Sigmoid colon (tissue), 7 donors: ENCODE measurements around the gene ARPP21. TPM values are rescaled to one million over a fixed set of nuclear protein-coding genes. Genes with fewer than 3 reads are reported as not detected.

Experiments used
- DNase-seq: peaks from one replicate; pipeline ENCODE4 v3.0.0-alpha.2; 2019
- H3K27ac ChIP-seq, 4 donors: fragments of 200-600 bp; sonication (generic); one replicate each; pipeline ENCODE4 v1.5.1; 2016 to 2019; ENCODE audit warnings: mild to moderate bottlenecking in 1 of 4
- H3K27me3 ChIP-seq, 3 donors: fragments of 200-600 bp; sonication (generic); one replicate each; pipeline ENCODE4 v1.5.1; 2019; ENCODE audit warnings: mild to moderate bottlenecking in 1 of 3
- H3K36me3 ChIP-seq, 4 donors: fragments of 200-600 bp; sonication (generic); one replicate each; pipeline ENCODE4 v1.5.1; 2016 to 2019
- H3K4me1 ChIP-seq, 4 donors: fragments of 200-600 bp; sonication (generic); one replicate each; pipeline ENCODE4 v1.5.1; 2017 to 2019
- H3K4me3 ChIP-seq, 4 donors: fragments of 200-600 bp; sonication (generic); one replicate each; pipeline ENCODE4 v1.5.1; 2017 to 2019; ENCODE audit warnings: mild to moderate bottlenecking in 2 of 4, moderate library complexity in 1 of 4
- H3K9me3 ChIP-seq, 4 donors: fragments of 200-600 bp in 3 of 4; sonication (generic) in 3 of 4; one replicate each; pipeline versions ENCODE4 v1.5.1 to v1.6.1; 2013 to 2019
- CTCF ChIP-seq, 4 experiments: fragments of 450-650 bp in 3 of 4; fragments of 200-600 bp in 1 of 4; IDR thresholded peaks; one replicate each; pipeline ENCODE4 v1.5.1; 2016 to 2019; ENCODE audit warnings: antibody characterized with exemption in 4 of 4, mild to moderate bottlenecking in 3 of 4, moderate library complexity in 2 of 4
- EP300 ChIP-seq, 4 donors: sonication (generic); formaldehyde crosslinking; IDR thresholded peaks; one replicate each; pipeline ENCODE4 v1.6.1; 2017; ENCODE audit warnings: antibody characterized with exemption in 4 of 4
- POLR2A ChIP-seq, 2 donors: fragments of 450-650 bp; IDR thresholded peaks; one replicate each; pipeline ENCODE4 v1.6.1; 2016; ENCODE audit warnings: antibody characterized with exemption in 2 of 2, mild to moderate bottlenecking in 2 of 2, moderate library complexity in 2 of 2
- POLR2AphosphoS5 ChIP-seq, 4 donors: sonication (generic); formaldehyde crosslinking; IDR thresholded peaks; one replicate each; pipeline ENCODE4 v1.6.1; 2017; ENCODE audit warnings: antibody characterized with exemption in 4 of 4
- WGBS, 2 donors: extraction: QIAGEN DNeasy Blood & Tissue Kit; methylation state at CpG; one replicate each; pipeline ENCODE4 v1.1.7; 2013; 5-methylcytosine and 5-hydroxymethylcytosine counted together
- intact Hi-C: fragments of 100-400 bp; cut with DNase I; formaldehyde crosslinking; loops from one replicate; pipeline ENCODE4 v1.15.1; 2023
- polyA plus RNA-seq, 3 donors: library from polyadenylated mRNA; stranded (reverse); fragments of 200-250 nt; gene quantifications; one replicate each; pipeline ENCODE4 v1.2.3, GENCODE V29; 2013
- total RNA-seq, 4 donors: library from RNA; depleted of rRNA; stranded (reverse); fragments of >200 nt; gene quantifications; one replicate each; pipeline ENCODE4 v1.1.0, GENCODE V29; 2016
- donor health status: healthy with polysubstance abuse.
- donor health status: Bipolar disorder and iron deficiency.
- donor health status: healthy.

ARPP21 gene
- total and polyA plus RNA-seq, 7 donors = 0.51 to 1.9 (median 1.1) TPM; not detected in 2

DNA sequence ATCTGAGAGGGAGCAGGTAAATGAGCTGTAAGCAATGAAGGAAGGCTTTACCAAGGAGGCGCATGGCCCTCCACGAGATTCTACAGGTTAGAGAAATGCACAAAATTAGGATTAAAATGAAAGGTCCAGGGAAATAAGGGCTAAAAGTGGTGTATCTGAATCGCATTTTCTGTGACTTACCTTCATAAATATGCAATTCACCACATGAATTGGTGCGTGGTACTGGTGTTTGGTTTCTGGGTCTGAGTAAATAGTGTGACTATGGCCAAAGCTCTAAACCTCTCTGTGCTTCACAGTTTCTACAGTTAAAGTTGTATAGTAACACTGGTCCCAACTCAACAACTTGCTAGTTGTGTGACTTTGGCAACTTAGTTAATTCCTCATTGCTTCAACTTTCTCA, 8.1 kb downstream of the ARPP21 start:
- intact Hi-C loops = no loop called here
- H3K27me3 ChIP-seq = no peaks in the 10 kb centered on the region
- no peaks in the 10 kb centered on the region for H3K9me3 ChIP-seq
- H3K4me1 ChIP-seq = no peaks in the 10 kb centered on the region
- H3K27ac ChIP-seq = no peak overlapping the region
- DNase-seq = no peak
- no peak overlapping the region for H3K4me3 ChIP-seq
- TF ChIP-seq EP300 (IDR thresholded peaks at IDR 0.05) (no peak), CTCF (IDR thresholded peaks at IDR 0.05) (no peak), POLR2A (IDR thresholded peaks at IDR 0.05) (no peak), POLR2AphosphoS5 (IDR thresholded peaks at IDR 0.05) (no peak)
- 83 to 85% methylated on average over 4 of the region's 4 CpGs for WGBS, 2 donors
- no peaks in the 10 kb centered on the region for H3K36me3 ChIP-seq

GRCh38 chr3:35648347-35648746, 9.0 kb downstream of the ARPP21 start:
- no peak overlapping the region for H3K27ac ChIP-seq
- DNase-seq = no peak
- intact Hi-C loops = no loop called here
- no peaks in the 10 kb centered on the region for H3K36me3 ChIP-seq
- H3K4me3 ChIP-seq = no peak overlapping the region
- no peaks in the 10 kb centered on the region for H3K9me3 ChIP-seq
- H3K27me3 ChIP-seq = no peaks in the 10 kb centered on the region
- 63 to 64% methylated on average over 2 of the region's 2 CpGs for WGBS, 2 donors
- no peaks in the 10 kb centered on the region for H3K4me1 ChIP-seq
- TF ChIP-seq POLR2A (IDR thresholded peaks at IDR 0.05) (no peak), POLR2AphosphoS5 (IDR thresholded peaks at IDR 0.05) (no peak), CTCF (IDR thresholded peaks at IDR 0.05) (no peak), EP300 (IDR thresholded peaks at IDR 0.05) (no peak)

- DNase-seq = no peak
- 66 to 75% methylated on average over 2 of the region's 2 CpGs for WGBS, 2 donors
- H3K27me3 ChIP-seq = no peaks in the 10 kb centered on the region
- no peak overlapping the region for H3K27ac ChIP-seq
- no peaks in the 10 kb centered on the region for H3K36me3 ChIP-seq
- H3K4me3 ChIP-seq = no peak overlapping the region
- intact Hi-C loops = no loop called here
- no peaks in the 10 kb centered on the region for H3K9me3 ChIP-seq
- TF ChIP-seq CTCF (IDR thresholded peaks at IDR 0.05) (no peak), POLR2AphosphoS5 (IDR thresholded peaks at IDR 0.05) (no peak), EP300 (IDR thresholded peaks at IDR 0.05) (no peak), POLR2A (IDR thresholded peaks at IDR 0.05) (no peak)
- H3K4me1 ChIP-seq = no peaks in the 10 kb centered on the region
Observed at GRCh38 chr3:35649405-35649804, 10.1 kb downstream of the ARPP21 start.

GRCh38 chr3:35651426-35651825, 12.1 kb downstream of the ARPP21 start:
- no peak overlapping the region for H3K4me3 ChIP-seq
- H3K27me3 ChIP-seq = no peaks in the 10 kb centered on the region
- TF ChIP-seq EP300 (IDR thresholded peaks at IDR 0.05) = no peak
- no peak for TF ChIP-seq CTCF (IDR thresholded peaks at IDR 0.05)
- TF ChIP-seq POLR2A (IDR thresholded peaks at IDR 0.05) = no peak
- no peak for TF ChIP-seq POLR2AphosphoS5 (IDR thresholded peaks at IDR 0.05)
- no peaks in the 10 kb centered on the region for H3K36me3 ChIP-seq
- no peak for DNase-seq
- no peaks in the 10 kb centered on the region for H3K9me3 ChIP-seq
- H3K27ac ChIP-seq = no peak overlapping the region
- intact Hi-C loops = no loop called here
- H3K4me1 ChIP-seq = no peaks in the 10 kb centered on the region
- 82 to 84% methylated on average over 1 of the region's 1 CpG for WGBS, 2 donors

DNA sequence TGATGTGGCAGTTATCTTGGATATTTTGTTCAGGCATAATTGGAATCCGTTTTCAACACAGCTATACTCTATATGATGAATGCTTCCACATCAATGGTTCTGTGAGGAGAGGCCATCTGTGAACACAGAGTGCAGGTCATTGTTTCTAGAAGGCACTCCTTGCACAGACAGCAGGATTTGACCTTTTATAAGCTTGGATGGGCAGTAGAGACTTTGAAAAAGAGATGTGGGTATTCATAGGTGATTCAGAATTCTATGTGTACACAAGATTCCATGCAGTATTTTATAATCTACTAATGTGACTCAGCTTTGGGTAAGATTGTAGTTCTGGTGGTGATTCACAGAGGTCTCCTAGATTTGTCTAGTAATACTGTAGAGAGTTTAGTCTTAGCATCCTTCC, 12.5 kb downstream of the ARPP21 start:
- H3K4me3 ChIP-seq = no peak overlapping the region
- no peaks in the 10 kb centered on the region for H3K27me3 ChIP-seq
- H3K9me3 ChIP-seq = no peaks in the 10 kb centered on the region
- no peaks in the 10 kb centered on the region for H3K36me3 ChIP-seq
- DNase-seq = no peak
- WGBS, 2 donors = 22 to 65% methylated on average over 1 of the region's 1 CpG
- no peak for TF ChIP-seq EP300 (IDR thresholded peaks at IDR 0.05)
- no peak for TF ChIP-seq CTCF (IDR thresholded peaks at IDR 0.05)
- no peak for TF ChIP-seq POLR2AphosphoS5 (IDR thresholded peaks at IDR 0.05)
- TF ChIP-seq POLR2A (IDR thresholded peaks at IDR 0.05) = no peak
- intact Hi-C loops = no loop called here
- no peak overlapping the region for H3K27ac ChIP-seq
- no peaks in the 10 kb centered on the region for H3K4me1 ChIP-seq
